Activated gamma-delta T cell treated with Interleukin-2 at 50 U/mL for 16 hours (primary cell): ENCODE data around the gene PPP2R2D.

Experiments
- DNase-seq: peaks from one replicate; pipeline ENCODE4 v3.0.0-alpha.2; 2020

Gene PPP2R2D

DNA sequence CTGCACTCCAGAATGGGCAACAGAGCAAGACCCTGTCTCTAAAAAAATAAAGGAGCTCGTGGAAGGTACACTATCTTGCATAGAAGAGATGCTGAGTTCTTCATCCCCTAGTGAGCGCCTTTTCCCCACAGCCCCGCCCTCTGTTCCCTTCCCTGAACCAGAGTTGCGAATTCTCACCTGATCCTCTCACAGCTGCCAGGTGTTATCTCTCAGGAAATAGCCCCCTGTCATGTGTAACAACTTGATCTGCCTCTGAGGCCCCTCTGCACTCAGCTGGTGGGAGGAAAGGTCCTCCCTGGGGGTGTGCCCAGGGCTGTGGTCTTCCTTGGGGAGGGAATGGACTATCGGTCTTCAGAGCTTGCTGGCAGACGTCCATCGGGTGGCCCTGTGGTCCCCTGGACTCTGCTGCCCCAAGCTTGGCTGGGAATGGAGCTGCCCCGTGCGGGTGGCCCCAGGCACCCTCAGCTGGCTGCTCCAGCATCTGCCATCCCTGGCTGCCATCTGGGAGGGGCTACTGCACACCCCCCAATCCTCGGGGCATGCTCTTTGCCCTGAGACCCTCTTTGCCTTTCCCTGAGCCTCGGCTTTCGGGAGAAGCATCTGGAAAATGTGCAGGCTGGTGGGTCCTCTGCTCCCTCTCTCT lies 102.6 kb downstream of the PPP2R2D start:
- no peak for DNase-seq

DNA sequence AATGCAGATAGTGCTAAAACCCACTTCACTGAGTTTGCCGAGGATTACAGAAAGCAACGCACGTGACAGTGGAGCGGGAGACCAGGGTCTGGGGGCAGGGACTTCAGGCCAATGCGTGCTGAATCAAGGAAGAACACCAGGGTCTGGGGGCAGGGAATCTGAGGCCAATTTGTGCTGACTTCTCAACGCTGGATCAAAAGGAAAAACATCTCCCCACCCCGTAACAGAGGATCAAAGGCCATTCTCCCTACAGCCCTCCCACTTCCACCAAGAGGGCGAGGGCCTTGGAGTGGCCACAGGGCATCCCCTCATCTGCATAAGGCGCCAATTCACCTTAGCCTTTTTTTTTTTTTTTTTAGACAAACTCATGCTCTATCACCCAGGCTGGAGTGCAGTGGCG lies 103.2 kb downstream of the PPP2R2D start:
- DNase-seq, result no peak

DNA sequence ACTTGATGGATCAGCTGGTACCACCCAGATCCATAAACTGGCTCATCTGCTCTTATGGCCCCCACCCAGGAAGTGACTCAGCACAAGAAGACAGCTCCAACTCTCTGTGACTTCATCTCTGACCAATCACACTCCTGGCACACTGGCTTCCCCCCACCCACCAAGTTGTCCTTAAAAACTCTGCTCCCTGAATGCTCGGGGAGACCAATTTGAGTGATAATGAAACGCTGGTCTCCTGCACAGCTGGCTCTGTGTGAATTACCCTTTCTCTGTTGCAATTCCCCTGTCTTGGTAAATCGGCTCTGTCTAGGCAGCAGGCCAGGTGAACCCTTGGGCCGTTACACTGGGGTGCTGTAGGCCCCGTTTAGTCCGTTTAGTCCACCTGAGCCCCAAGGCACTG lies 104.3 kb downstream of the PPP2R2D start:
- no peak for DNase-seq

DNA sequence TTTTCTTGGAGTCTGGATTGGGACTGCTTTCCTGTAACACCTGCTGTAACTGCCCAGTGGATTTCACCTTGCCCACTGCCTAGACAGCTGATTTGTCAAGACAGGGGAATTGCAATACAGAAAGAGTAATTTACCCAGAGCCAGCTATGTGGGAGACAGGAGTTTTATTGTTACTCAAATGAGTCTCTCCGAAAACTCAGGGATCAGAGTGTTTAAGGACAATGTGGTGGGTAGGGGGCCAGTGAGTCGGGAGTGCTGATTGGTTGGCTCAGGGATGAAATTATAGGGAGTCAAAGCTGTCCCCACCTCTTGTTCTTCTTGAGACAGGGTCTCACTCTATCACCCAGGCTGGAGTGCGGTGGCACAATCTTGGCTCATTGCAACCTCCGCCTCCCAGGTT lies 106.2 kb downstream of the PPP2R2D start:
- no peak for DNase-seq

DNA sequence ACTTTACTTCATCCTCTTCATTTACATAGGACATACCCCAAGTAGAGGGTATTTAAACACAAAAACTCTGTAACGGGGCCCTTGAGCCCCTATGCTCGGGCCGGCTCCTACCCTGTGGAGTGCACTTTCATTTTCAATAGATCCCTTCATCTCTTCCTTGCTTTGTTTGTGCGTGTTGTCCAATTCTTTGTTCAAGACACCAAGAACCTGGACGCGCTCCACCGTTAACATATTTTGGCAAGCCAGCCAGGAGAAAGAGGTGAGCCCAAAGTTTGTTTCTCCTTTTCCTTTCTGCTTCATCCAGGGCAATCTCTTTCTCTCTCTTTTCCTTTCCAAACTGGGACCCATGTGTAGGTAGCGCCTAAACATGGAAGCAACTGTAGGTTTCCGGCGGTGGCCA lies 106.9 kb downstream of the PPP2R2D start:
- no peak for DNase-seq
